H1 (cell line): ENCODE measurements around the gene TMEM40. TPM values are rescaled to one million over a fixed set of nuclear protein-coding genes. Genes with fewer than 3 reads are reported as not detected.

ENCODE experiments used
- CTBP2 ChIP-seq: IDR thresholded peaks from 2 replicates; pipeline ENCODE4 v1.7.0; 2011; ENCODE audit warnings: borderline replicate concordance, mild to moderate bottlenecking, moderate library complexity, mixed read lengths, low read length; ENCODE audit not compliant: insufficient read depth, insufficient read length
- GTF2F1 ChIP-seq: IDR thresholded peaks from 2 replicates; pipeline ENCODE4 v1.6.1; 2012; ENCODE audit warnings: low read depth, low read length, improper control_type of control experiment, borderline replicate concordance
- HDAC2 ChIP-seq, 2 experiments: fragments of 300-600 bp in 1 of 2; sonication (generic) in 1 of 2; IDR thresholded peaks; 2 replicates each; pipeline ENCODE4 v1.6.1; 2011 to 2012; ENCODE audit warnings: low read depth in 2 of 2, low read length in 2 of 2, mild to moderate bottlenecking in 2 of 2, moderate library complexity in 2 of 2, borderline replicate concordance in 1 of 2, inconsistent platforms in 1 of 2
- POLR2AphosphoS5 ChIP-seq: IDR thresholded peaks from 2 replicates; pipeline ENCODE4 v1.6.1; 2011; ENCODE audit warnings: low read depth, low read length
- TBP ChIP-seq: IDR thresholded peaks from 2 replicates; pipeline ENCODE4 v1.6.1; 2011; ENCODE audit warnings: low read depth, low read length, improper control_type of control experiment
- TCF12 ChIP-seq: IDR thresholded peaks from 2 replicates; pipeline ENCODE4 v1.6.1; 2011; ENCODE audit warnings: low read depth, mild to moderate bottlenecking, low read length
- polyA plus RNA-seq, 7 experiments: library from polyadenylated mRNA; depleted of rRNA in 3 of 7; stranded (reverse) in 5 of 7; unstranded in 2 of 7; fragments of >200 nt in 5 of 7; fragments of 200-250 nt in 2 of 7; gene quantifications; 1 replicate in 5 of 7; 2 replicates in 1 of 7; 4 replicates in 1 of 7; pipeline versions ENCODE4 v1.2.1 to v1.2.3, GENCODE V29; 2011 to 2013; ENCODE audit warnings: missing spikeins in 2 of 7, mixed read lengths in 2 of 7
- total RNA-seq: library from RNA; stranded (reverse); fragmentation: NEBNext Ultra II Directional; extraction: Animal tissue kit (Norgen Biotek cat#: 25700); gene quantifications from 2 replicates; pipeline ENCODE4 v1.2.1, GENCODE V29; 2021

Gene TMEM40
- total and polyA plus RNA-seq, 2 of the 8 experiments (the other 6 are each of a cell fraction or from before 2014, with no cell fraction given) = 0.18 TPM; not detected in 1

DNA sequence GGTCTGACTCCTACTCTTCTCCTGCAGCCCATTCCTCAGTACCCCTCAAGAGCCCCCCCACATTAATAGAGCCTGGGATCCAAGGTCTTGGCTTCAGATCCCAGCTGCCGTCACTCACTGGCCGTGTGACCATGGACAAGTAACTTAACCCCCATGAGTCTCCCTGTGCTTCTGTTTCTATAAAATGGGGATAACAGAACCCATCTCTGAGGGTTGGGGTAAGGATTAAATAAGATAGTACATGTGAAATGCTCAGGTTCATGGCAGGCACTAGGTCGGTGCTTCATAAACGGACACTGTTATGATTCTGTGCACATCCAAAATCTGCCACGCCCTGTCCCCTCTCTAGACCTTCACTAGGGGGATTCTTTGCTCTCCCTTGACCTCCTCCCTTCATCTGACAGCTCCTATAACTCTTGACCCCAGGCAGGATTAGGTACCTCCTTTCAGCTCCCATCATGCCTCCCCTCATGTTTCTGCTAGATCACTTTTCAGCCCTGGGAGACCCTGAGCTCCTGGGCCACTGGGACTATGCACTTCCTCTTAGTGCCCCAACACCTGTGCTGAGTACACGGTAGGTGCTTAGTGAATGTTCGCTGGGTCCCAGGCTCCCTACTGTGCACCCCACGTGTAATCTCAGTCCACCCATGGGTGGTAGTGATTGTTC, 39.0 kb upstream of the TMEM40 start (continued):
- no peak for TF ChIP-seq TCF12
- TF ChIP-seq GTF2F1 = no peak
- no peak for TF ChIP-seq HDAC2 (IDR thresholded peaks at IDR 0.05; ENCODE audit: borderline replicate concordance in 1 of 2, low read depth in 2 of 2, low read length in 2 of 2)
- no peak for TF ChIP-seq TBP
- no peak for TF ChIP-seq POLR2AphosphoS5
- no peak for TF ChIP-seq CTBP2
